GM12878 (cell line): ENCODE measurements around the gene GOLGA6L9. TPM values are rescaled to one million over a fixed set of nuclear protein-coding genes. Genes with fewer than 3 reads are reported as not detected.

Source experiments
- ATAC-seq: fragments of 200-7000 bp; cut with Tn5 transposase; 3 replicates; pipeline ENCODE4 v1.9.1; 2020; ENCODE audit warnings: mild to moderate bottlenecking, moderate library complexity
- BruUV-seq: library from RNA; stranded (reverse); fragments of 400-500 nt; replicated peaks from 2 replicates; lab custom pipeline; 2021; lab: Mats Ljungman, UMichigan
- CTCF ChIA-PET: fragments of 300-600 bp; sonication (Branson Sonifier 250); formaldehyde crosslinking; extraction: SDS; loops from one replicate; lab custom pipeline; 2021; ENCODE audit warnings: inconsistent platforms; lab: Yijun Ruan, JAX
- POLR2A ChIA-PET: fragments of 350-600 bp; formaldehyde crosslinking; extraction: SDS; loops from one replicate; lab custom pipeline; 2021; ENCODE audit warnings: inconsistent platforms; lab: Charles Lee
- RAD21 ChIA-PET: fragments of 300-600 bp; sonication (Branson Sonifier 250); formaldehyde crosslinking; loops from one replicate; lab custom pipeline; 2023; ENCODE audit warnings: antibody characterized with exemption; ENCODE audit not compliant: unreplicated experiment; lab: Charles Lee
- SMC1A ChIA-PET: fragments of 300-600 bp; sonication (Branson Sonifier 250); formaldehyde crosslinking; loops from one replicate; lab custom pipeline; 2023; ENCODE audit not compliant: unreplicated experiment, uncharacterized antibody; lab: Charles Lee
- DNase-seq: peaks from one replicate; pipeline ENCODE4 v3.0.0-alpha.2; 2011; ENCODE audit warnings: low read depth, low spot score
- FAIRE-seq: peaks from 3 replicates; lab custom pipeline; 2011; peaks lifted over from hg19 to GRCh38; lab: Jason Lieb, UNC
- H2AFZ ChIP-seq: 2 replicates; pipeline ENCODE4 v1.6.0; 2011; ENCODE audit warnings: low read depth, low read length, control low read depth; ENCODE audit not compliant: control insufficient read depth
- H3K27ac ChIP-seq: 2 replicates; pipeline ENCODE4 v1.5.1; 2011; ENCODE audit warnings: control low read depth; ENCODE audit not compliant: control insufficient read depth, insufficient read depth
- H3K27me3 ChIP-seq, 2 experiments: replicated peaks in 1 of 2; 2 replicates each; pipeline versions ENCODE4 v1.6.0 to v1.6.1; 2011; ENCODE audit warnings: low read length in 1 of 2; ENCODE audit not compliant: control insufficient read depth in 2 of 2, insufficient read depth in 2 of 2
- H3K36me3 ChIP-seq, 2 experiments: 2 replicates each; pipeline ENCODE4 v1.5.1; 2011; ENCODE audit warnings: low read length in 1 of 2; ENCODE audit not compliant: control insufficient read depth in 2 of 2, insufficient read depth in 2 of 2
- H3K4me1 ChIP-seq: 2 replicates; pipeline ENCODE4 v1.6.1; 2011; ENCODE audit warnings: mild to moderate bottlenecking, low read length, moderate library complexity, mixed read lengths; ENCODE audit not compliant: control insufficient read depth, insufficient read depth
- H3K4me2 ChIP-seq: 2 replicates; pipeline ENCODE4 v1.6.0; 2011; ENCODE audit warnings: control low read depth; ENCODE audit not compliant: control insufficient read depth, insufficient read depth
- H3K4me3 ChIP-seq: fragments of 200-600 bp; sonication (generic); 2 replicates; pipeline ENCODE4 v1.5.1; 2016
- H3K79me2 ChIP-seq: 2 replicates; pipeline ENCODE4 v1.6.0; 2011; ENCODE audit warnings: low read length; ENCODE audit not compliant: control insufficient read depth, insufficient read depth
- H3K9ac ChIP-seq: 2 replicates; pipeline ENCODE4 v1.8.0; 2011; ENCODE audit warnings: low read length, control low read depth, mixed read lengths; ENCODE audit not compliant: control insufficient read depth, insufficient read depth
- H3K9me3 ChIP-seq: replicated peaks from 3 replicates; pipeline ENCODE4 v1.5.1; 2011; ENCODE audit warnings: mild to moderate bottlenecking, low read length; ENCODE audit not compliant: control insufficient read depth, insufficient read depth
- H4K20me1 ChIP-seq: 2 replicates; pipeline ENCODE4 v1.6.0; 2011; ENCODE audit not compliant: control insufficient read depth, insufficient read depth
- BHLHE40 ChIP-seq, 2 experiments: fragments of 450-650 bp in 1 of 2; IDR thresholded peaks; 2 replicates each; pipeline ENCODE4 v1.6.1; 2011 to 2017; ENCODE audit warnings: low read depth in 2 of 2, borderline replicate concordance in 1 of 2, improper control_type of control experiment in 1 of 2, low read length in 1 of 2, mild to moderate bottlenecking in 1 of 2
- CREM ChIP-seq: IDR thresholded peaks from 2 replicates; pipeline ENCODE4 v1.6.1; 2014; ENCODE audit warnings: antibody characterized with exemption, low read depth
- DPF2 ChIP-seq: fragments of 450-650 bp; IDR thresholded peaks from 2 replicates; pipeline ENCODE4 v1.6.1; 2017; ENCODE audit warnings: mild to moderate bottlenecking
- HCFC1 ChIP-seq: fragments of 150-350 bp; IDR thresholded peaks from 2 replicates; pipeline ENCODE4 v1.6.1; 2014; ENCODE audit warnings: low read length
- KAT2A ChIP-seq: conservative IDR thresholded peaks from 2 replicates; pipeline ENCODE4 v1.6.1; 2011; ENCODE audit warnings: low read depth, low read length; ENCODE audit not compliant: control insufficient read depth
- RBBP5 ChIP-seq: fragments of 200-600 bp; sonication (generic); conservative IDR thresholded peaks from 2 replicates; pipeline ENCODE4 v1.6.1; 2016
- RELA ChIP-seq: fragments of 450-650 bp; IDR thresholded peaks from 2 replicates; pipeline ENCODE4 v1.8.0; 2014; ENCODE audit warnings: borderline replicate concordance; ENCODE audit not compliant: partially characterized antibody
- RUNX3 ChIP-seq: IDR thresholded peaks from 2 replicates; pipeline ENCODE4 v1.6.1; 2012; ENCODE audit warnings: low read length, inconsistent platforms
- SP1 ChIP-seq: IDR thresholded peaks from one replicate; pipeline ENCODE4 v1.6.1; 2011; ENCODE audit warnings: low read depth, low read length
- TARDBP ChIP-seq: IDR thresholded peaks from 2 replicates; pipeline ENCODE4 v1.6.1; 2016; ENCODE audit warnings: borderline replicate concordance
- TBL1XR1 ChIP-seq: IDR thresholded peaks from 2 replicates; pipeline ENCODE4 v1.6.1; 2012; ENCODE audit warnings: low read depth, low read length, improper control_type of control experiment
- TCF12 ChIP-seq: IDR thresholded peaks from 2 replicates; pipeline ENCODE4 v1.6.1; 2011; ENCODE audit warnings: low read depth, mild to moderate bottlenecking, low read length
- WGBS: methylation state at CpG from one replicate; pipeline ENCODE4 v1.1.6; 2016; ENCODE audit warnings: low lambda C conversion rate; ENCODE audit not compliant: insufficient replicate concordance, insufficient coverage; ENCODE audit errors: missing lambda C conversion rate; 5-methylcytosine and 5-hydroxymethylcytosine counted together
- in situ Hi-C: fragments of 300-500 bp; cut with MboI; formaldehyde crosslinking; loops from 9 replicates; pipeline ENCODE4 v1.14.3; 2018; ENCODE audit warnings: mixed read lengths
- intact Hi-C: fragments of 100-400 bp; cut with micrococcal nuclease; formaldehyde crosslinking; loops from one replicate; pipeline ENCODE4 v1.14.2; 2022; ENCODE audit not compliant: unreplicated experiment
- polyA plus RNA-seq, 11 experiments: library from polyadenylated mRNA; depleted of rRNA in 4 of 11; unstranded in 6 of 11; stranded (reverse) in 5 of 11; fragments of >200 nt; fragmentation: Nextera tagmentation in 4 of 11; fragmentation: Illumina TruSeq in 1 of 11; extraction: Ambion mirVana in 4 of 11; extraction: Trizol in 1 of 11; gene quantifications; 1 replicate in 1 of 11; 2 replicates in 10 of 11; pipeline versions ENCODE4 v1.2.1 to v1.2.3, GENCODE V29; 2011 to 2016; ENCODE audit warnings: inconsistent platforms in 2 of 11, missing spikeins in 2 of 11, low read depth in 1 of 11
- total RNA-seq, 4 experiments: library from RNA; depleted of rRNA in 3 of 4; stranded (reverse); fragments of >200 nt in 3 of 4; fragmentation: Illumina TruSeq in 1 of 4; extraction: Trizol in 1 of 4; gene quantifications; 2 replicates each; pipeline versions ENCODE4 v1.2.1 to v1.2.3, GENCODE V29; 2013 to 2021
- TF ChIP-seq, protein P1 (sequence below): fragments of 450-650 bp; IDR thresholded peaks from 2 replicates; pipeline ENCODE4 v1.6.1; 2018; ENCODE audit warnings: mild to moderate bottlenecking, low read depth, moderate library complexity; ENCODE audit not compliant: partially characterized antibody
- TF ChIP-seq, protein P2 (sequence below): fragments of 450-650 bp; IDR thresholded peaks from 2 replicates; pipeline ENCODE4 v1.6.1; 2017; ENCODE audit warnings: borderline replicate concordance
- TF ChIP-seq, protein P3 (sequence below): IDR thresholded peaks from 2 replicates; pipeline ENCODE4 v1.6.1; 2012; ENCODE audit warnings: mild to moderate bottlenecking, low read depth, low read length

GOLGA6L9 gene
- total and polyA plus RNA-seq, 10 of the 15 experiments (the other 5 are each of a cell fraction or from before 2014, with no cell fraction given): 0.35 to 4.6 (median 1.4) TPM

DNA sequence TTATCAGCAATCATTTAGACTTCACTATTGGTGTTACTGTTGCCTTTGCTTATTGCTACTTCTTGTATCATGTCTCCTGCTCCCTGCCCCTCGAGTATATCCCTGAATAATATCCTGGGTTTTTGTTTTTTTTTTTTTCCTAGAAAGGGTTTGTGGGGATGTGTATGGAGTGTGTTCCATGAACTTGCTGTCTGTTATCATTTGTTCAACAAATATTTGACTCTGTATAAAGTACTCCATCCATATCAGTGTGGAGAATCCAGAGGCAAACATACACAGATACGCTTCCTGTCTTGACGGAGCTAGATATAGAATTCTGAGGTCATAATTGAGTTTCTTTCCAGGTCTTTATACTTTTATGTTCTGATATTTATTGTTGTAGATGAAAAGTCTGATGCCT is 31.8 kb upstream of the GOLGA6L9 start:
- Histone ChIP-seq H4K20me1 (no peaks in the 10 kb centered on the region), H3K9me3 (no peaks in the 10 kb centered on the region), H3K36me3 (no peaks in the 10 kb centered on the region), H2AFZ (no peak overlapping the region), H3K9ac (no peak overlapping the region), H3K4me2 (no peak overlapping the region), H3K27ac (no peak overlapping the region), H3K4me1 (no peaks in the 10 kb centered on the region; the same call in 1 of the 2 replicates), H3K79me2 (no peaks in the 10 kb centered on the region; the same call in 1 of the 2 replicates), H3K4me3 (no peak overlapping the region), H3K27me3 (no peaks in the 10 kb centered on the region)
- ChIA-PET POLR2A (no interaction called here), RAD21 (no interaction called here), SMC1A (no interaction called here), CTCF (no interaction called here)
- 84% methylated on average over 3 of the region's 3 CpGs for WGBS
- in situ Hi-C loops: no loop called here
- ATAC-seq (no peak), DNase-seq (no peak), FAIRE-seq (no peak)
- intact Hi-C loops: no loop called here
- TF ChIP-seq RBBP5 (no peak), CREM (no peak), TCF12 (no peak), DPF2 (no peak), HCFC1 (no peak), TBL1XR1 (no peak), TARDBP (no peak), SP1 (no peak), RELA (no peak), RUNX3 (no peak), BHLHE40 (IDR thresholded peaks at IDR 0.05; ENCODE audit: borderline replicate concordance in 1 of 2, low read depth in 2 of 2, low read length in 1 of 2) (no peak), KAT2A (no peak)
- TF ChIP-seq, protein P1, sequence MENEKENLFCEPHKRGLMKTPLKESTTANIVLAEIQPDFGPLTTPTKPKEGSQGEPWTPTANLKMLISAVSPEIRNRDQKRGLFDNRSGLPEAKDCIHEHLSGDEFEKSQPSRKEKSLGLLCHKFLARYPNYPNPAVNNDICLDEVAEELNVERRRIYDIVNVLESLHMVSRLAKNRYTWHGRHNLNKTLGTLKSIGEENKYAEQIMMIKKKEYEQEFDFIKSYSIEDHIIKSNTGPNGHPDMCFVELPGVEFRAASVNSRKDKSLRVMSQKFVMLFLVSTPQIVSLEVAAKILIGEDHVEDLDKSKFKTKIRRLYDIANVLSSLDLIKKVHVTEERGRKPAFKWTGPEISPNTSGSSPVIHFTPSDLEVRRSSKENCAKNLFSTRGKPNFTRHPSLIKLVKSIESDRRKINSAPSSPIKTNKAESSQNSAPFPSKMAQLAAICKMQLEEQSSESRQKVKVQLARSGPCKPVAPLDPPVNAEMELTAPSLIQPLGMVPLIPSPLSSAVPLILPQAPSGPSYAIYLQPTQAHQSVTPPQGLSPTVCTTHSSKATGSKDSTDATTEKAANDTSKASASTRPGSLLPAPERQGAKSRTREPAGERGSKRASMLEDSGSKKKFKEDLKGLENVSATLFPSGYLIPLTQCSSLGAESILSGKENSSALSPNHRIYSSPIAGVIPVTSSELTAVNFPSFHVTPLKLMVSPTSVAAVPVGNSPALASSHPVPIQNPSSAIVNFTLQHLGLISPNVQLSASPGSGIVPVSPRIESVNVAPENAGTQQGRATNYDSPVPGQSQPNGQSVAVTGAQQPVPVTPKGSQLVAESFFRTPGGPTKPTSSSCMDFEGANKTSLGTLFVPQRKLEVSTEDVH: no peak
- TF ChIP-seq, protein P2, sequence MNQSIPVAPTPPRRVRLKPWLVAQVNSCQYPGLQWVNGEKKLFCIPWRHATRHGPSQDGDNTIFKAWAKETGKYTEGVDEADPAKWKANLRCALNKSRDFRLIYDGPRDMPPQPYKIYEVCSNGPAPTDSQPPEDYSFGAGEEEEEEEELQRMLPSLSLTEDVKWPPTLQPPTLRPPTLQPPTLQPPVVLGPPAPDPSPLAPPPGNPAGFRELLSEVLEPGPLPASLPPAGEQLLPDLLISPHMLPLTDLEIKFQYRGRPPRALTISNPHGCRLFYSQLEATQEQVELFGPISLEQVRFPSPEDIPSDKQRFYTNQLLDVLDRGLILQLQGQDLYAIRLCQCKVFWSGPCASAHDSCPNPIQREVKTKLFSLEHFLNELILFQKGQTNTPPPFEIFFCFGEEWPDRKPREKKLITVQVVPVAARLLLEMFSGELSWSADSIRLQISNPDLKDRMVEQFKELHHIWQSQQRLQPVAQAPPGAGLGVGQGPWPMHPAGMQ: no peak
- TF ChIP-seq, protein P3, sequence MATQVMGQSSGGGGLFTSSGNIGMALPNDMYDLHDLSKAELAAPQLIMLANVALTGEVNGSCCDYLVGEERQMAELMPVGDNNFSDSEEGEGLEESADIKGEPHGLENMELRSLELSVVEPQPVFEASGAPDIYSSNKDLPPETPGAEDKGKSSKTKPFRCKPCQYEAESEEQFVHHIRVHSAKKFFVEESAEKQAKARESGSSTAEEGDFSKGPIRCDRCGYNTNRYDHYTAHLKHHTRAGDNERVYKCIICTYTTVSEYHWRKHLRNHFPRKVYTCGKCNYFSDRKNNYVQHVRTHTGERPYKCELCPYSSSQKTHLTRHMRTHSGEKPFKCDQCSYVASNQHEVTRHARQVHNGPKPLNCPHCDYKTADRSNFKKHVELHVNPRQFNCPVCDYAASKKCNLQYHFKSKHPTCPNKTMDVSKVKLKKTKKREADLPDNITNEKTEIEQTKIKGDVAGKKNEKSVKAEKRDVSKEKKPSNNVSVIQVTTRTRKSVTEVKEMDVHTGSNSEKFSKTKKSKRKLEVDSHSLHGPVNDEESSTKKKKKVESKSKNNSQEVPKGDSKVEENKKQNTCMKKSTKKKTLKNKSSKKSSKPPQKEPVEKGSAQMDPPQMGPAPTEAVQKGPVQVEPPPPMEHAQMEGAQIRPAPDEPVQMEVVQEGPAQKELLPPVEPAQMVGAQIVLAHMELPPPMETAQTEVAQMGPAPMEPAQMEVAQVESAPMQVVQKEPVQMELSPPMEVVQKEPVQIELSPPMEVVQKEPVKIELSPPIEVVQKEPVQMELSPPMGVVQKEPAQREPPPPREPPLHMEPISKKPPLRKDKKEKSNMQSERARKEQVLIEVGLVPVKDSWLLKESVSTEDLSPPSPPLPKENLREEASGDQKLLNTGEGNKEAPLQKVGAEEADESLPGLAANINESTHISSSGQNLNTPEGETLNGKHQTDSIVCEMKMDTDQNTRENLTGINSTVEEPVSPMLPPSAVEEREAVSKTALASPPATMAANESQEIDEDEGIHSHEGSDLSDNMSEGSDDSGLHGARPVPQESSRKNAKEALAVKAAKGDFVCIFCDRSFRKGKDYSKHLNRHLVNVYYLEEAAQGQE: no peak
- no TSS peak for BruUV-seq
